ENCODE measurements around the gene REP15. TPM values are rescaled to one million over a fixed set of nuclear protein-coding genes. Genes with fewer than 3 reads are reported as not detected.

Gene REP15
- total and polyA plus RNA-seq, 2 experiments from 2014 or later, result 0.38 to 0.89 TPM

DNA sequence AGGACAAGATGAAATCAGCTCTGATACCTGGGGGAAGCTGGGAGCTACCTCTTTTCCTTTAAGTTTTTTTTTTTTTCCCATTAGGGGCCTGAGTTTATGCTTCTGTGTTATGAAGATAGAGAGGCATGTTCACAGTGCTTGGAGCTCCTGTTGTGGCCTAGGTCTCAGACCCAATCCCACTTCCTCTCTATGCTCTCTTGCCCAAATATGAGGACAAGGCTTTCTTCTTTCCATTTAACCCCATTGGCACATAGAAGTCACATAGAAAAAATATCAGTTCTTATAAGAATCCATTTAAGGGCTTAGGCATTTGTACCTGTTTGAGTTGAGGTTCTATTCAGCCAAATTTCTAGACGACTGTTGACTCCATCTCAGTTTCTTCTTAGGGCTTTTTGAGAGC, 27.0 kb downstream of the REP15 start:
- Histone ChIP-seq H3F3A (replicated peaks; ENCODE audit: low read depth) (no peaks in the 10 kb centered on the region), H3K27me3 (ENCODE audit: insufficient read depth) (no peaks in the 10 kb centered on the region), H3K27ac (ENCODE audit: low read depth) (peak overlapping the region; percentile 26; the same call in 1 of the 2 replicates), H3K4me3 (no peak overlapping the region), H3K4me2 (no peak overlapping the region), H3K79me2 (replicated peaks; ENCODE audit: insufficient read depth) (peaks cover 7% of the 10 kb centered on the region; the same call in 1 of the 2 replicates), H2AFZ (no peak overlapping the region), H3K9me2 (ENCODE audit: insufficient read depth) (no peaks in the 10 kb centered on the region), H3K36me3 (ENCODE audit: insufficient read depth) (peaks cover 43% of the 10 kb centered on the region), H4K20me1 (replicated peaks; ENCODE audit: insufficient read depth) (peaks cover 14% of the 10 kb centered on the region; the same call in 1 of the 2 replicates), H3K4me1 (ENCODE audit: insufficient read depth) (no peaks in the 10 kb centered on the region)
- DNase-seq (ENCODE audit: low spot score) (no peak), ATAC-seq (no peak)
- TF ChIP-seq, protein P1, sequence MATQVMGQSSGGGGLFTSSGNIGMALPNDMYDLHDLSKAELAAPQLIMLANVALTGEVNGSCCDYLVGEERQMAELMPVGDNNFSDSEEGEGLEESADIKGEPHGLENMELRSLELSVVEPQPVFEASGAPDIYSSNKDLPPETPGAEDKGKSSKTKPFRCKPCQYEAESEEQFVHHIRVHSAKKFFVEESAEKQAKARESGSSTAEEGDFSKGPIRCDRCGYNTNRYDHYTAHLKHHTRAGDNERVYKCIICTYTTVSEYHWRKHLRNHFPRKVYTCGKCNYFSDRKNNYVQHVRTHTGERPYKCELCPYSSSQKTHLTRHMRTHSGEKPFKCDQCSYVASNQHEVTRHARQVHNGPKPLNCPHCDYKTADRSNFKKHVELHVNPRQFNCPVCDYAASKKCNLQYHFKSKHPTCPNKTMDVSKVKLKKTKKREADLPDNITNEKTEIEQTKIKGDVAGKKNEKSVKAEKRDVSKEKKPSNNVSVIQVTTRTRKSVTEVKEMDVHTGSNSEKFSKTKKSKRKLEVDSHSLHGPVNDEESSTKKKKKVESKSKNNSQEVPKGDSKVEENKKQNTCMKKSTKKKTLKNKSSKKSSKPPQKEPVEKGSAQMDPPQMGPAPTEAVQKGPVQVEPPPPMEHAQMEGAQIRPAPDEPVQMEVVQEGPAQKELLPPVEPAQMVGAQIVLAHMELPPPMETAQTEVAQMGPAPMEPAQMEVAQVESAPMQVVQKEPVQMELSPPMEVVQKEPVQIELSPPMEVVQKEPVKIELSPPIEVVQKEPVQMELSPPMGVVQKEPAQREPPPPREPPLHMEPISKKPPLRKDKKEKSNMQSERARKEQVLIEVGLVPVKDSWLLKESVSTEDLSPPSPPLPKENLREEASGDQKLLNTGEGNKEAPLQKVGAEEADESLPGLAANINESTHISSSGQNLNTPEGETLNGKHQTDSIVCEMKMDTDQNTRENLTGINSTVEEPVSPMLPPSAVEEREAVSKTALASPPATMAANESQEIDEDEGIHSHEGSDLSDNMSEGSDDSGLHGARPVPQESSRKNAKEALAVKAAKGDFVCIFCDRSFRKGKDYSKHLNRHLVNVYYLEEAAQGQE (IDR thresholded peaks at IDR 0.05; ENCODE audit: unreplicated experiment), result no peak
- TF ChIP-seq CREB1 (CRISPR knock-in tag; IDR thresholded peaks at IDR 0.05; ENCODE audit: low read depth) (no peak), NANOG (IDR thresholded peaks at IDR 0.05; ENCODE audit: borderline replicate concordance) (no peak), ZNF114 (CRISPR knock-in tag; IDR thresholded peaks at IDR 0.05) (no peak), STAT1 (IDR thresholded peaks at IDR 0.05; ENCODE audit: unreplicated experiment) (no peak), POLR2AphosphoS5 (IDR thresholded peaks at IDR 0.05; ENCODE audit: low read depth) (no peak), JUNB (IDR thresholded peaks at IDR 0.05; ENCODE audit: unreplicated experiment) (no peak), ZNF331 (CRISPR knock-in tag; IDR thresholded peaks at IDR 0.05; ENCODE audit: low read depth) (no peak), EZH2 (IDR thresholded peaks at IDR 0.05; ENCODE audit: low read depth, unreplicated experiment) (no peak), EZH2phosphoT487 (IDR thresholded peaks at IDR 0.05; ENCODE audit: unreplicated experiment) (no peak)
- TF ChIP-seq, protein P2, sequence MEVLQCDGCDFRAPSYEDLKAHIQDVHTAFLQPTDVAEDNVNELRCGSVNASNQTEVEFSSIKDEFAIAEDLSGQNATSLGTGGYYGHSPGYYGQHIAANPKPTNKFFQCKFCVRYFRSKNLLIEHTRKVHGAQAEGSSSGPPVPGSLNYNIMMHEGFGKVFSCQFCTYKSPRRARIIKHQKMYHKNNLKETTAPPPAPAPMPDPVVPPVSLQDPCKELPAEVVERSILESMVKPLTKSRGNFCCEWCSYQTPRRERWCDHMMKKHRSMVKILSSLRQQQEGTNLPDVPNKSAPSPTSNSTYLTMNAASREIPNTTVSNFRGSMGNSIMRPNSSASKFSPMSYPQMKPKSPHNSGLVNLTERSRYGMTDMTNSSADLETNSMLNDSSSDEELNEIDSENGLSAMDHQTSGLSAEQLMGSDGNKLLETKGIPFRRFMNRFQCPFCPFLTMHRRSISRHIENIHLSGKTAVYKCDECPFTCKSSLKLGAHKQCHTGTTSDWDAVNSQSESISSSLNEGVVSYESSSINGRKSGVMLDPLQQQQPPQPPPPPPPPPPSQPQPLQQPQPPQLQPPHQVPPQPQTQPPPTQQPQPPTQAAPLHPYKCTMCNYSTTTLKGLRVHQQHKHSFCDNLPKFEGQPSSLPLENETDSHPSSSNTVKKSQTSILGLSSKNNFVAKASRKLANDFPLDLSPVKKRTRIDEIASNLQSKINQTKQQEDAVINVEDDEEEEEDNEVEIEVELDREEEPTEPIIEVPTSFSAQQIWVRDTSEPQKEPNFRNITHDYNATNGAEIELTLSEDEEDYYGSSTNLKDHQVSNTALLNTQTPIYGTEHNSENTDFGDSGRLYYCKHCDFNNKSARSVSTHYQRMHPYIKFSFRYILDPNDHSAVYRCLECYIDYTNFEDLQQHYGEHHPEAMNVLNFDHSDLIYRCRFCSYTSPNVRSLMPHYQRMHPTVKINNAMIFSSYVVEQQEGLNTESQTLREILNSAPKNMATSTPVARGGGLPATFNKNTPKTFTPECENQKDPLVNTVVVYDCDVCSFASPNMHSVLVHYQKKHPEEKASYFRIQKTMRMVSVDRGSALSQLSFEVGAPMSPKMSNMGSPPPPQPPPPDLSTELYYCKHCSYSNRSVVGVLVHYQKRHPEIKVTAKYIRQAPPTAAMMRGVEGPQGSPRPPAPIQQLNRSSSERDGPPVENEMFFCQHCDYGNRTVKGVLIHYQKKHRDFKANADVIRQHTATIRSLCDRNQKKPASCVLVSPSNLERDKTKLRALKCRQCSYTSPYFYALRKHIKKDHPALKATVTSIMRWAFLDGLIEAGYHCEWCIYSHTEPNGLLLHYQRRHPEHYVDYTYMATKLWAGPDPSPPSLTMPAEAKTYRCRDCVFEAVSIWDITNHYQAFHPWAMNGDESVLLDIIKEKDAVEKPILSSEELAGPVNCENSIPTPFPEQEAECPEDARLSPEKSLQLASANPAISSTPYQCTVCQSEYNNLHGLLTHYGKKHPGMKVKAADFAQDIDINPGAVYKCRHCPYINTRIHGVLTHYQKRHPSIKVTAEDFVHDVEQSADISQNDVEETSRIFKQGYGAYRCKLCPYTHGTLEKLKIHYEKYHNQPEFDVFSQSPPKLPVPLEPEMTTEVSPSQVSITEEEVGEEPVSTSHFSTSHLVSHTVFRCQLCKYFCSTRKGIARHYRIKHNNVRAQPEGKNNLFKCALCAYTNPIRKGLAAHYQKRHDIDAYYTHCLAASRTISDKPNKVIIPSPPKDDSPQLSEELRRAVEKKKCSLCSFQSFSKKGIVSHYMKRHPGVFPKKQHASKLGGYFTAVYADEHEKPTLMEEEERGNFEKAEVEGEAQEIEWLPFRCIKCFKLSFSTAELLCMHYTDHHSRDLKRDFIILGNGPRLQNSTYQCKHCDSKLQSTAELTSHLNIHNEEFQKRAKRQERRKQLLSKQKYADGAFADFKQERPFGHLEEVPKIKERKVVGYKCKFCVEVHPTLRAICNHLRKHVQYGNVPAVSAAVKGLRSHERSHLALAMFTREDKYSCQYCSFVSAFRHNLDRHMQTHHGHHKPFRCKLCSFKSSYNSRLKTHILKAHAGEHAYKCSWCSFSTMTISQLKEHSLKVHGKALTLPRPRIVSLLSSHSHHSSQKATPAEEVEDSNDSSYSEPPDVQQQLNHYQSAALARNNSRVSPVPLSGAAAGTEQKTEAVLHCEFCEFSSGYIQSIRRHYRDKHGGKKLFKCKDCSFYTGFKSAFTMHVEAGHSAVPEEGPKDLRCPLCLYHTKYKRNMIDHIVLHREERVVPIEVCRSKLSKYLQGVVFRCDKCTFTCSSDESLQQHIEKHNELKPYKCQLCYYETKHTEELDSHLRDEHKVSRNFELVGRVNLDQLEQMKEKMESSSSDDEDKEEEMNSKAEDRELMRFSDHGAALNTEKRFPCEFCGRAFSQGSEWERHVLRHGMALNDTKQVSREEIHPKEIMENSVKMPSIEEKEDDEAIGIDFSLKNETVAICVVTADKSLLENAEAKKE (CRISPR knock-in tag; IDR thresholded peaks at IDR 0.05), result no peak
- TF ChIP-seq, protein P3, sequence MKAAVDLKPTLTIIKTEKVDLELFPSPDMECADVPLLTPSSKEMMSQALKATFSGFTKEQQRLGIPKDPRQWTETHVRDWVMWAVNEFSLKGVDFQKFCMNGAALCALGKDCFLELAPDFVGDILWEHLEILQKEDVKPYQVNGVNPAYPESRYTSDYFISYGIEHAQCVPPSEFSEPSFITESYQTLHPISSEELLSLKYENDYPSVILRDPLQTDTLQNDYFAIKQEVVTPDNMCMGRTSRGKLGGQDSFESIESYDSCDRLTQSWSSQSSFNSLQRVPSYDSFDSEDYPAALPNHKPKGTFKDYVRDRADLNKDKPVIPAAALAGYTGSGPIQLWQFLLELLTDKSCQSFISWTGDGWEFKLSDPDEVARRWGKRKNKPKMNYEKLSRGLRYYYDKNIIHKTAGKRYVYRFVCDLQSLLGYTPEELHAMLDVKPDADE (IDR thresholded peaks at IDR 0.05), result no peak
- TF ChIP-seq, protein P4, sequence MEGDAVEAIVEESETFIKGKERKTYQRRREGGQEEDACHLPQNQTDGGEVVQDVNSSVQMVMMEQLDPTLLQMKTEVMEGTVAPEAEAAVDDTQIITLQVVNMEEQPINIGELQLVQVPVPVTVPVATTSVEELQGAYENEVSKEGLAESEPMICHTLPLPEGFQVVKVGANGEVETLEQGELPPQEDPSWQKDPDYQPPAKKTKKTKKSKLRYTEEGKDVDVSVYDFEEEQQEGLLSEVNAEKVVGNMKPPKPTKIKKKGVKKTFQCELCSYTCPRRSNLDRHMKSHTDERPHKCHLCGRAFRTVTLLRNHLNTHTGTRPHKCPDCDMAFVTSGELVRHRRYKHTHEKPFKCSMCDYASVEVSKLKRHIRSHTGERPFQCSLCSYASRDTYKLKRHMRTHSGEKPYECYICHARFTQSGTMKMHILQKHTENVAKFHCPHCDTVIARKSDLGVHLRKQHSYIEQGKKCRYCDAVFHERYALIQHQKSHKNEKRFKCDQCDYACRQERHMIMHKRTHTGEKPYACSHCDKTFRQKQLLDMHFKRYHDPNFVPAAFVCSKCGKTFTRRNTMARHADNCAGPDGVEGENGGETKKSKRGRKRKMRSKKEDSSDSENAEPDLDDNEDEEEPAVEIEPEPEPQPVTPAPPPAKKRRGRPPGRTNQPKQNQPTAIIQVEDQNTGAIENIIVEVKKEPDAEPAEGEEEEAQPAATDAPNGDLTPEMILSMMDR (conservative IDR thresholded peaks at IDR 0.05; ENCODE audit: low read depth in 2 of 2), result no peak
- Mint-ChIP-seq H3K27me3 (ENCODE audit: insufficient read depth, low read depth, poor library complexity) (peaks cover 1% of the 10 kb centered on the region), H3K27ac (no peak overlapping the region), H3K36me3 (ENCODE audit: low read depth) (peaks cover 29% of the 10 kb centered on the region), H3K9me3 (no peaks in the 10 kb centered on the region), H3K4me1 (no peaks in the 10 kb centered on the region), H3K4me3 (no peak overlapping the region)

Measured in GM23338 (cell line).